ENCODE data around the gene S100PBP. TPM values are rescaled to one million over a fixed set of nuclear protein-coding genes. Genes with fewer than 3 reads are reported as not detected.

Gene S100PBP
- total and polyA plus RNA-seq, 9 of the 15 experiments (the other 6 are each of a cell fraction or from before 2014, with no cell fraction given), result 22.9 to 60.2 (median 32.9) TPM

DNA sequence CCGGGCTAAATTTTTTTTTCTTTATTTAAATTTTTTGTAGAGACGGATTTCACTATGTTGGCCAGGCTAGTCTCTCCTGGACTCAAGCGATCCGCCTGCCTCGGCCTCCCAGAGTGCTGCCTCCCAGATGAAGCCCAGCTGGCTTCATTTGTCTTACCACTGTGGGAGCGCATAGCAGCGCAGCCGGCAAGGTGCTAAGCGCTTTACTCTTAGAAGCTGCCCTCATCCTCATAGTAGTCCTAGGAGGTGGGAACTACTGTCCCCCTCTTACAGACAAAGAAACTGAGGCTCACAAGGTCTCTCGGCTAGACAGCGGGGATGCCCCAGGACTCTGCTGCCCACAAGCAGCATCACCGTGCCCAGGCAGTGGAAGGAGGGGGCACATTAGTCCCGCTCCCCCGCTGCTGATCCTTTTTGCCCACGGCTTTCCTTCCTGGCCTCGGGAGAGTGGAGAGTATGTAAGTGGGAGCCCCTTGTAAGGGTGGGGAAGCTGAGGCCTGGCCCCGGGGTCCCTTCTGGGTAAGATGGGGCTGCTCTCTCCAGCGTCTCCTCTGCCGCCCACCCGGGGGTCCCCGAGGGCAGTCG lies 83.0 kb downstream of the S100PBP start:
- 0 out of 3 replicates have a peak, but pooled peaks have one; percentile 7 for ATAC-seq
- Histone ChIP-seq H3K4me2 (ENCODE audit: insufficient read depth, low read length) (peak overlapping the region; percentile 67), H3K9me1 (ENCODE audit: control insufficient read depth, insufficient read depth, low read length) (no peaks in the 10 kb centered on the region), H3K9ac (ENCODE audit: insufficient read depth in 1 of 2, low read depth in 2 of 2, low read length in 2 of 2) (peak overlapping the region; percentile 38 to 80; a peak in 2 of 4 replicates), H3K4me3 (peak overlapping the region; percentile 49), H3K27me3 (ENCODE audit: control insufficient read depth in 2 of 2, insufficient read depth in 2 of 2, low read length in 2 of 2) (peaks cover 9 to 67% of the 10 kb centered on the region in 2 experiments), H3K79me2 (ENCODE audit: control insufficient read depth, insufficient read depth, low read length) (no peaks in the 10 kb centered on the region), H2AFZ (ENCODE audit: low read depth, low read length) (peak overlapping the region; percentile 58), H3K9me3 (replicated peaks; ENCODE audit: control insufficient read depth, insufficient read depth, low read depth, low read length) (no peaks in the 10 kb centered on the region), H4K20me1 (replicated peaks; ENCODE audit: control insufficient read depth, insufficient read depth, low read length) (peaks cover 23% of the 10 kb centered on the region), H3K36me3 (ENCODE audit: control insufficient read depth, insufficient read depth, low read length) (no peaks in the 10 kb centered on the region), H3K4me1 (replicated peaks in 1 of 2; ENCODE audit: control insufficient read depth in 2 of 2, insufficient read depth in 2 of 2, low read length in 2 of 2) (peaks cover 6 to 15% of the 10 kb centered on the region in 2 experiments; a peak in 4 of 5 replicates), H3K27ac (ENCODE audit: extremely low read depth, low read depth, low read length) (no peak overlapping the region)
- TF ChIP-seq ARID1B (IDR thresholded peaks at IDR 0.05), result no peak
- TF ChIP-seq RBM17 (IDR thresholded peaks at IDR 0.05; ENCODE audit: borderline replicate concordance, low read depth, low read length), result no peak
- no peak for TF ChIP-seq ZHX1 (conservative IDR thresholded peaks at IDR 0.05; ENCODE audit: low read length)
- TF ChIP-seq ZNF589 (CRISPR knock-in tag; IDR thresholded peaks at IDR 0.05; ENCODE audit: low read depth), result no peak
- TF ChIP-seq ZNF445 (CRISPR knock-in tag; IDR thresholded peaks at IDR 0.05; ENCODE audit: low read depth), result no peak
- TF ChIP-seq TRIM24 (IDR thresholded peaks at IDR 0.05), result no peak
- no peak for TF ChIP-seq ZNF354B (CRISPR knock-in tag; IDR thresholded peaks at IDR 0.05)
- TF ChIP-seq, protein P1, sequence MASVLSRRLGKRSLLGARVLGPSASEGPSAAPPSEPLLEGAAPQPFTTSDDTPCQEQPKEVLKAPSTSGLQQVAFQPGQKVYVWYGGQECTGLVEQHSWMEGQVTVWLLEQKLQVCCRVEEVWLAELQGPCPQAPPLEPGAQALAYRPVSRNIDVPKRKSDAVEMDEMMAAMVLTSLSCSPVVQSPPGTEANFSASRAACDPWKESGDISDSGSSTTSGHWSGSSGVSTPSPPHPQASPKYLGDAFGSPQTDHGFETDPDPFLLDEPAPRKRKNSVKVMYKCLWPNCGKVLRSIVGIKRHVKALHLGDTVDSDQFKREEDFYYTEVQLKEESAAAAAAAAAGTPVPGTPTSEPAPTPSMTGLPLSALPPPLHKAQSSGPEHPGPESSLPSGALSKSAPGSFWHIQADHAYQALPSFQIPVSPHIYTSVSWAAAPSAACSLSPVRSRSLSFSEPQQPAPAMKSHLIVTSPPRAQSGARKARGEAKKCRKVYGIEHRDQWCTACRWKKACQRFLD (CRISPR knock-in tag; IDR thresholded peaks at IDR 0.05), result no peak
- TF ChIP-seq ZC3H11A (IDR thresholded peaks at IDR 0.05; ENCODE audit: low read depth, low read length), result no peak
- TF ChIP-seq MED1 (CRISPR knock-in tag; IDR thresholded peaks at IDR 0.05; ENCODE audit: borderline replicate concordance), result no peak
- TF ChIP-seq MTA3 (IDR thresholded peaks at IDR 0.05; ENCODE audit: borderline replicate concordance), result no peak
- no peak for TF ChIP-seq ZNF785 (CRISPR knock-in tag; IDR thresholded peaks at IDR 0.05)
- TF ChIP-seq, protein P2, sequence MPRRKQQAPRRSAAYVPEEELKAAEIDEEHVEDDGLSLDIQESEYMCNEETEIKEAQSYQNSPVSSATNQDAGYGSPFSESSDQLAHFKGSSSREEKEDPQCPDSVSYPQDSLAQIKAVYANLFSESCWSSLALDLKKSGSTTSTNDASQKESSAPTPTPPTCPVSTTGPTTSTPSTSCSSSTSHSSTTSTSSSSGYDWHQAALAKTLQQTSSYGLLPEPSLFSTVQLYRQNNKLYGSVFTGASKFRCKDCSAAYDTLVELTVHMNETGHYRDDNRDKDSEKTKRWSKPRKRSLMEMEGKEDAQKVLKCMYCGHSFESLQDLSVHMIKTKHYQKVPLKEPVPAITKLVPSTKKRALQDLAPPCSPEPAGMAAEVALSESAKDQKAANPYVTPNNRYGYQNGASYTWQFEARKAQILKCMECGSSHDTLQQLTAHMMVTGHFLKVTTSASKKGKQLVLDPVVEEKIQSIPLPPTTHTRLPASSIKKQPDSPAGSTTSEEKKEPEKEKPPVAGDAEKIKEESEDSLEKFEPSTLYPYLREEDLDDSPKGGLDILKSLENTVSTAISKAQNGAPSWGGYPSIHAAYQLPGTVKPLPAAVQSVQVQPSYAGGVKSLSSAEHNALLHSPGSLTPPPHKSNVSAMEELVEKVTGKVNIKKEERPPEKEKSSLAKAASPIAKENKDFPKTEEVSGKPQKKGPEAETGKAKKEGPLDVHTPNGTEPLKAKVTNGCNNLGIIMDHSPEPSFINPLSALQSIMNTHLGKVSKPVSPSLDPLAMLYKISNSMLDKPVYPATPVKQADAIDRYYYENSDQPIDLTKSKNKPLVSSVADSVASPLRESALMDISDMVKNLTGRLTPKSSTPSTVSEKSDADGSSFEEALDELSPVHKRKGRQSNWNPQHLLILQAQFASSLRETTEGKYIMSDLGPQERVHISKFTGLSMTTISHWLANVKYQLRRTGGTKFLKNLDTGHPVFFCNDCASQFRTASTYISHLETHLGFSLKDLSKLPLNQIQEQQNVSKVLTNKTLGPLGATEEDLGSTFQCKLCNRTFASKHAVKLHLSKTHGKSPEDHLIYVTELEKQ (CRISPR knock-in tag; IDR thresholded peaks at IDR 0.05), result no peak
- TF ChIP-seq NRF1 (conservative IDR thresholded peaks at IDR 0.05 in 1 of 2, IDR thresholded peaks at IDR 0.05 in 1 of 2), result no peak
- no peak for TF ChIP-seq BCL6 (CRISPR knock-in tag; IDR thresholded peaks at IDR 0.05)
- FAIRE-seq, result no peak
- ChIA-PET POLR2A (interaction anchor here (0.5 to 1.1 kb wide), 3 partner anchors 25 to 146 kb away, joined by 3 to 4 read pairs (median 4); no protein-coding TSS in a partner anchor), CTCF (ENCODE audit: low intra/inter-chr PET ratio) (no interaction called here)
- in situ Hi-C loops (cut with MboI), result no loop called here
- DNase-seq (ENCODE audit: extremely low read depth in 1 of 4, low spot score in 3 of 4), result no peak
- BruUV-seq (replicated peaks), result no TSS peak
- WGBS (ENCODE audit: insufficient coverage, low coverage, missing lambda C conversion rate), result 24% methylated on average over 22 of the region's 22 CpGs
- intact Hi-C loops (cut with micrococcal nuclease), result no loop called here

Measured in K562 (cell line).